NCI-H1436 treated with DMSO at 0.1 percent for 48 hours (cell line): ENCODE data around the gene COPE.
"Not testable (repeated sequence)": the region's sequence is repeated elsewhere in the genome, so short reads cannot be mapped to it uniquely, and the experiment has no call there.

ENCODE experiments used
- DNase-seq: peaks from one replicate; lab custom pipeline; 2025; lab: John Stamatoyannopoulos, UW

The COPE gene

GRCh38 chr19:18940769-18941627, 21.8 kb upstream of the COPE start, which contains the start of gene HOMER3:
HOMER3 (minus strand) TSS chr19:18941217; CDS start chr19:18938982, 2,235 bp downstream.
- no peak for DNase-seq

DNA sequence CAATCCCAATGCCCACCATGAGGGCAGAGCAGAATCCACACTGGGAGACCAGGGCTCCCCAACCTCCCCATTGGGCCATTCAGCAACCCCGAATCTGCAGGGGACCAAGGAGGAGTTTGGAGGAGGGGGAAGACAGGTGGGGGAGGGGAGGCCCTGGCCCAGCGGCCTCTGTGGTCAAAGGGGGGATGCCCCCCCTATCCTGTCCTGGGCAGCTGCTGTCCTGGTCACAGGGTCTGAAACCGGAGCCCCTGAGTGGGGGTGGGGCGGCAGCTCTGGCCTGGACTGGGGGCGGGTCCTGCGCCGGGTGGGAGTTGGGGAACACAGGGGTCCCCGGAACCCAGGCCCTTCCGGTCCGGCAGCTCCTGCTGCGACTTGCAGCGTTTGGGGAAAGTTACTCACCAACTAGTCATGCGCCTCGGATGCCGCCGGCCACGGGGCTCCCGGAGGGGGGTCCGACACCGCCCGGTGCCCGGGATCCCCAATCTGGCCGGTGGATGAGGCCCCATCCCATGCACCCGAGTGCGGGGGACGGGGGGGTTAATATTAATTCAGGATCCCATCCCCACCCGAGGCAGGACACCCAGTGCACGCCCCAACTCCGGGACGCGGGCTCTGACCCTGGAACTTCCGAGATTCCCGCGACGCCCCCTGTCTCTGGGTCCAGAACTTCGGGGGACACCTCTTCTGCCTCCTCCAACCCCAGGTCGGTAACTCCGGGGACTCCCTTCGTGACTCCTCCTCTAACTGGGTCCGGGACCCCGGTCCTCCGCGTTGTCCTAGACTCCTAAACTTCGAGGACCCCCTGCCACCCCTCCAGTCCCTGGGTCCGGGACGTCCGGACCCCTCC, 21.0 kb upstream of the COPE start:
- DNase-seq, result no peak

GRCh38 chr19:18939163-18939562, 20.0 kb upstream of the COPE start:
- no peak for DNase-seq

DNA sequence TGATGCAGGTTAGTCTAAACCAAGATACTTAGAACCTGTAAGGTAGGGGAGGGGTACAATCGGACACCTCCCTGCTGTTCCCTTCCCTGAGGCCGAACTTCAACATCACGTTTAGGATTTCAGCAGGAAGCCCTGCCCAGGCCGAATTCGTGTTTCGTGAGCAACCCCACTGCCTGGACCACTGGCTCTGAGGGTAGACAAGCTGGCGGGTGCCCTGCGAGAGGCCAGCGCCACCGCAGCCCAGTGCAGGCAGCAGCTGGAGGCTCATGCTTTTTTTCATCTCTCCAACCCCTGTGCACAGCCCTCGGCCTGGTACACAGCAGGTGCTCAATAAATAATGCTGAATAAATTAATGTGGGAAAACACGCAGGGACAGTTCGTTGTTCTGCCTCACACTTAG, 14.1 kb upstream of the COPE start:
- no peak for DNase-seq

- no peak for DNase-seq
These were observed 13.1 kb upstream of the COPE start for GRCh38 chr19:18932216-18932841.

DNA sequence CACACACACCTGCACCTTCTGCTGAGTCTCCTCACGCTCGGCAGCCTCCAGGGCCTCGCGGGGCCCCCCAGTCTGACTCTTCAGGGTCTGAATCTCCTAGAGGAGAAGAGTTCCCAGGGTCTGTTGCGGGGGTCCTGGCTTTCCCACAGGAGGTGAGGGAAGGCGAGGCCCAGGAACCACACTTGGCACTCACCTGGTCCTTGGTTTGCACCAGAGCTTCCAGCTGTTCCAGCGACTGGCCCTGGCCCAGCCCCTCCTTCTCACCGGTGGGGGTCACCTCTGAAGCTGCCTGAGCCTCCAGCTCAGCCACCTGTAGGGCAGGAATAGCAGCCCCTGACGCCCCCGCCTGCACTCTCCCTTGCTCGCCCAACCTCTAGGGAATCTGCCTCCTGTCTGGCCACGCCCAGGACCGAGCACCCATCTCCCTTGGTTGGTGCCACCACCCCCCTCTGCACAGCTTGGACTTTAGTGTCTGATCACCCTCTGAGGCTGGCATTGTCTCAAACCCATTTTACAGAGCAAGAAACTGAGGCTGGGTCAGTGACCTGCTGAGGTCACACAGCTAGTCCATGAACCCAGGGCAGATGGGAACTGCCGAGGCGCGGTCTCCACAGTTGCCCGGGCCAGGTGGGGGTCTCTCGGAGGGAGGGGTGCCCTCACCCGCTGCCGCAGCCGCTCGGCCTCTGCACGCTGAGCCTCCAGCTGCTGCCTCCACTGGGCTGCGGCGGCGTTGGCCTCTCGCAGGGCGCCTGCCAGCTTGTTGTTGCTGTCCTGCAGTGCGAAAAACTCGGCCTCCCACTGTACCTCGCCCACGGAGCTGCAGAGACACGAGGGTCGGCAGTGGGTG, 12.4 kb upstream of the COPE start:
- no peak for DNase-seq

DNA sequence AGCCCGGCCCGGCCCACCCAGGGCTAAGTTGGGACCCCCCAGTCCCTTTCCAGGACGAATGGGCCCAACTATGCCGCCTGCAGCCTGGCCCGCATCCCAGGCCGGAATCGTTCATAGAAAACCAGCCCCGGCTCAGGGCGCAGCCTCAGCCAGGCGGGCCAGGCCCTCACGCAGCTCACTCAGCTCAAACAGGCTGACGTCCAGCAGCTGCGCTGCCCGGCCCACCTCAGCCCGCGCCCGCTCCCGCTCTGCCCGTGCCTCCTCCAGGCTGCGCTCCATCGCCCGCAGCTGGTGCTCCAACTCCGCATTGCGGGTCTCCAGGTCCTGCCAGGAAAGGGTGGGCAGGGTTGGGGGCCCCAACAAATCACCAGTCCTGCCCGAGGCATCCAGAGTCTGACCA, 10.1 kb upstream of the COPE start:
- no peak for DNase-seq

DNA sequence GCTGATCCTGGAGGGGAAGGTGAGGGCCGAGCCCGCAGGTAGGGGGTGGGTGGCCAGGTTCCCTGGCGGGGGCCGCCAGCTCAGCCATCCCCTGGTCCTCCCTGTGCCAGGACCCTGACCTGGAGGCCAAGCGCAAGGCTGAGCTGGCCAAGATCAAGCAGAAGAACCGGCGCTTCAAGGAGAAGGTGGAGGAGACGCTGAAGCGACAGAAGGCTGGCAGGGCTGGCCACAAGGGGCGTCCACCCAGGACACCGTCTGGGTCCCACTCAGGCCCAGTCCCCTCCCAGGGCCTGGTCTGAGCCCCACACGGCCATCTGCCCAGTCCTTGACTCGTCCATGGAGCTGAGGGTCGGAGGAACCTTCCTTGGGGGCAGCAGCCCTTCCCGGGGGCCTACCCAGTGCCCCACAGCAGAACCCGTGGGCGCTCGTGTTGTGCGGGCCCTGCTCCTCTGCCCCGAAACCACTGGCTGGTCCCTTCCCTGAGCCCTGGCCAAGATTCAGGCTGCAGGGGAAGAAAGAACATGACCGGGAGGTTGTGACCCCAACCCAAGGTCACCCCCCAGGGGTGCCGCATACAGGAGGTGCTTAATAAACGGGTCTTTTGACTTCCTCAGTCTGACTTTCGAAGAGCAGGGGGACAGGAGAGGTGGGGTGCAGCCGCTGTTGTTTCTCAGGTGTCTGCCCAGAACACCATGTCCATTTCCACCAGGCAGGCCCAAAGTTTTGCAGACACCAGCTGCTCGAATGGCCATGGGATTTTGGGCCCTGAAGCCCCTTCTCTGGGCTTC, 9.0 kb upstream of the COPE start:
- no peak for DNase-seq

- DNase-seq, result no peak
These were observed 5.6 kb upstream of the COPE start for GRCh38 chr19:18924684-18925213.

GRCh38 chr19:18922228-18922985, 3.2 kb upstream of the COPE start:
- DNase-seq, result no peak

DNA sequence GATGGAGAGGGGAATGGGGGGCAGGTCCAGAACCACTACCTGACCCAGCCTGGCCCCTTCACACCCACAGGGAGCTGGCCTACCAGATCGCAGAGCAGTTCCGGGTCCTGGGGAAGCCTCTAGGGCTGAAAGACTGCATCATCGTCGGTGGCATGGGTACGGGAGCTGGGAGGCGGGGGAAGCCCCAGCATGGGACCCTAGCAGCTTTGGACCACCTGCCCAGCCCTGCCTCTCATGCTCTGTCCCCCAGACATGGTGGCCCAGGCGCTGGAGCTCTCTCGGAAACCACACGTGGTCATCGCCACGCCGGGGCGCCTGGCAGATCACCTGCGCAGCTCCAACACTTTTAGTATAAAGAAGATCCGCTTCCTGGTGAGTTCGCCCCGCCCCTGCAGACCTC, 2.4 kb upstream of the COPE start:
- DNase-seq, result no peak

DNA sequence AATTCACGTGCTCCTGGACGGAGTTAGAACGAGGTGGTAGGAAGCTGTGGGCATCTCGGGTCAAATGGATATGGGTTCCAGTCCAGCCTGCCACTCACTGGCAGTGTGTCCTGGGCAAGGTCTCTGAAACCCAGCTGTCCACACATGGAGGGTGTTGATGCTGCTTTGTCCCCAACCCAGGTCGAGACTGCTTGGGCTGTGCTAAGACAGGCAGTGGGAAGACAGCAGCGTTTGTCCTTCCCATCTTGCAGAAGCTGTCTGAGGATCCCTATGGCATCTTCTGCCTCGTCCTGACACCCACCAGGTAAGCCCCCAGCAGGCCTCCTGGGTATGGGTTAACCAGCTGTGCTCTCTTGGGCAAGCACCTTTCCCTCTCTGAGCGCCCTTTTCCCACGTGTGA, 1.2 kb upstream of the COPE start:
- no peak for DNase-seq

DNA sequence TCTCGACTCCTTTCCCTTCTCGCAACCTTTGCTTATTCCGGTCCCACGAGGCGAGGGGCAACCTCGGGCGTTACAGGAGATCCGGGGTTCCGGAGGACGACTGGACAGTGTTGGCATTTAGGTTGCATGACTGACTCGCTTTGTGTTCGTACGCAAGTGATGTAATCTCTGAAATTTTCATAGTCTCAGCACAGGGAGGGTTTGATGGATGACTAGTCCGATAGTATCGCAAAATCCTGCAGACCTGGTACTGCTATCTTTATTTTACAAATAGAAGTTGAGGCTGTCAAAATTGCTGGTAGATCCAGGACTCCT, 670 bp upstream of the COPE start:
- no peak for DNase-seq

DNA sequence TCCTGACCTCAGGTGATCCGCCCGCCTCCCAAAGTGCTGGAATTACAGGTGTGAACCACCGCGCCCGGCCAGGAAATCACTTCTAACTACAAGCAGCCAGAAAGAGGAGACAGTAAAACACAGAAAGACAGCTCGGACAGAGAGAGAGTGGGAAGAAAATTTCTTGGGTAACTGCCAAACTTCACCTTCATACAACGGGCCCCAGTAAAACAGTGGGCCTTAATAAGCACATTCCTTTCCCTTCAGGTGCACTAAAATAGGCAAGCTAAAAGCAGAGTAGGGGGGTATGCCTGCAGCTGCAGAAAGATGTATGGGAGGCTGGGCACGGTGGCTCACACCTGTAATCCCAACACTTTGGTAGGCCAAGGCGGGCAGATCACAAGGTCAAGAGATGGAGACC, 1.6 kb downstream of the COPE start:
- DNase-seq, result not testable (repeated sequence)

DNA sequence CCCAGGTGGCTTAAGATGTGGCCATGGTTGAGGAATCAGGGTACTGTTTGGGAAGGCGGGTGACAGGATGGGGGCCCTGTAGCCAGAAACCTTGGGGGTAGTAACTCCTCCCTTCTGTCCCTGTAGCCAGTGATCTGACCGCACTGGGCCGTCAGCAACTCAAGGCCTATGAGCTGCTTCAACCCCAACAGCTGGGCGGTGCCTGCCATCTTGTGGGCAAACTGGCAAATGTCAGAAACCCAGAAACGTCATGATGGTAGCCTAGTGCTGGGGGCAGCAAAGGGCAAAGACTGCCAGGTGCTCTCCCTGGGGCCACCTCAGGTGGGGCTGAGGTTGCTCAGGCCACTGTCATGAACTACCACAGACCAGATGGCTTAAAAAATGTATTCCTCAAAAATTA, 3.5 kb downstream of the COPE start:
- no peak for DNase-seq

GRCh38 chr19:18913466-18913865, 5.7 kb downstream of the COPE start:
- no peak for DNase-seq

- DNase-seq, result no peak
These were observed 6.3 kb downstream of the COPE start for GRCh38 chr19:18912933-18913332.

DNA sequence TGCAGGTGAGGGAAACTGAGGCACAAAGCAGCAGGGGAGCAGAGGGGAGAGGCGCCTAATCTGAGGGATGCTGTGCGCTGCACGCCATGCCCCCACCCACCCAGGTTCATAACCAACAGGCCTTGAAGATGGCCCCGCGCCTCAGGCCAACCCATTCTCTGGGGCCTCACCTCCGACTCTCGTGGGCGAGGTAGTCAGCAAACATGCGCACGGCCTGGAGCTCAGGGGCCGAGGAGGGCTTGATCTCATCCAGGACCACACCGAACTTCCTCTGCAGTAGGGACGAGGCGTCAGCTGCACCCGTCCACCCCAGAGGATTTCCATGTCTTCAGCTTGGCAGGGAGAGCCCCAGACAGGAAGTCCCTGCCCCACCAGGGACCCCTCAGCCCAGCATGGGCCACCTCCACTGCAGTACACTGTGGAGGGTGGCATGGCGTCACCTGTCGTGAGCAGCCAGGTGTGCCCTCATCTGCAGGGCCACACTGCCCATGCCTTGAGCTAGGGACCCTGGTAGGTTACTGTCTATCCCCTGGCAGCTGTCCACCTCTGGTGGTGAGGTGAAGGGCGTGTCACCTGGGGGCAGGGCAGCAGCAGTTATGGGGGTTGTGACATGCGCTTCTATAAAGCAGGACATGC, 8.3 kb downstream of the COPE start:
- no peak for DNase-seq

- no peak for DNase-seq
These were observed 9.2 kb downstream of the COPE start for GRCh38 chr19:18910010-18910409.
